Panc1 (cell line): Measurements from ENCODE around the gene PLA2G12B. TPM values are rescaled to one million over a fixed set of nuclear protein-coding genes. Genes with fewer than 3 reads are reported as not detected.
"Not testable (repeated sequence)": the region's sequence is repeated elsewhere in the genome, so short reads cannot be mapped to it uniquely, and the experiment has no call there.

ENCODE experiments used
- ATAC-seq: fragments of 200-7000 bp; cut with Tn5 transposase; 2 replicates; pipeline ENCODE4 v1.9.1; 2020; ENCODE audit warnings: mild to moderate bottlenecking, moderate library complexity
- BruUV-seq: library from RNA; stranded (reverse); fragments of 400-500 nt; replicated peaks from 2 replicates; lab custom pipeline; 2021; lab: Mats Ljungman, UMichigan
- CTCF ChIA-PET: fragments of 300-600 bp; sonication (Branson Sonifier 250); formaldehyde crosslinking; loops from one replicate; lab custom pipeline; 2022; ENCODE audit warnings: antibody characterized with exemption; lab: Charles Lee
- POLR2A ChIA-PET: fragments of 300-600 bp; sonication (Branson Sonifier 250); formaldehyde crosslinking; loops from one replicate; lab custom pipeline; 2022; ENCODE audit warnings: antibody characterized with exemption; lab: Charles Lee
- DNase-seq: peaks from one replicate; pipeline ENCODE4 v3.0.0-alpha.2; 2010; ENCODE audit warnings: low read depth, low spot score
- H3K27ac ChIP-seq: 2 replicates; pipeline ENCODE4 v1.5.1; 2011; ENCODE audit warnings: mild to moderate bottlenecking, low read length, inconsistent platforms
- H3K27me3 ChIP-seq: fragments of 200-500 bp; sonication (Bioruptor generic); 2 replicates; pipeline ENCODE4 v1.6.0; 2014; ENCODE audit warnings: low read length, inconsistent platforms; ENCODE audit not compliant: control insufficient read depth, insufficient read depth
- H3K36me3 ChIP-seq: fragments of 200-500 bp; sonication (Bioruptor generic); 2 replicates; pipeline ENCODE4 v1.5.1; 2014; ENCODE audit warnings: inconsistent platforms, mild to moderate bottlenecking, low read length, moderate library complexity; ENCODE audit not compliant: control insufficient read depth, insufficient read depth
- H3K4me1 ChIP-seq: 2 replicates; pipeline ENCODE4 v1.5.1; 2011; ENCODE audit warnings: inconsistent platforms, mild to moderate bottlenecking, low read length, moderate library complexity; ENCODE audit not compliant: control insufficient read depth, insufficient read depth
- H3K4me3 ChIP-seq, 2 experiments: 2 replicates each; pipeline ENCODE4 v1.5.1; 2011 to 2012; ENCODE audit warnings: low read depth in 2 of 2, low read length in 2 of 2, mild to moderate bottlenecking in 2 of 2, inconsistent platforms in 1 of 2, moderate library complexity in 1 of 2
- H3K9me3 ChIP-seq: fragments of 200-500 bp; sonication (Bioruptor generic); 2 replicates; pipeline ENCODE4 v1.5.1; 2014; ENCODE audit warnings: low read depth, mild to moderate bottlenecking, inconsistent platforms, low read length, moderate library complexity; ENCODE audit not compliant: control insufficient read depth, insufficient read depth
- CTCF ChIP-seq: fragments of 450-650 bp; IDR thresholded peaks from 2 replicates; pipeline ENCODE4 v1.5.1; 2017; ENCODE audit warnings: mild to moderate bottlenecking
- POLR2AphosphoS5 ChIP-seq: IDR thresholded peaks from 2 replicates; pipeline ENCODE4 v1.6.1; 2012; ENCODE audit warnings: mild to moderate bottlenecking, low read depth, low read length, moderate library complexity
- SIN3A ChIP-seq: IDR thresholded peaks from 2 replicates; pipeline ENCODE4 v1.6.1; 2012; ENCODE audit warnings: low read depth, mild to moderate bottlenecking, low read length, moderate library complexity, borderline replicate concordance; ENCODE audit not compliant: insufficient read depth
- TCF7L2 ChIP-seq: IDR thresholded peaks from 2 replicates; pipeline ENCODE4 v1.6.1; 2011; ENCODE audit warnings: mild to moderate bottlenecking, low read depth, low read length, inconsistent platforms
- in situ Hi-C: cut with HindIII; loops from 2 replicates; pipeline ENCODE4 v1.10.0; 2016; ENCODE audit warnings: low sequenced_read_pairs, low pct_unique_long_range_greater_than_20kb
- intact Hi-C: fragments of 100-400 bp; cut with micrococcal nuclease; formaldehyde crosslinking; loops from one replicate; pipeline ENCODE4 v1.10.0; 2022; ENCODE audit not compliant: unreplicated experiment
- total RNA-seq: library from RNA; stranded (reverse); gene quantifications from one replicate; pipeline ENCODE4 v1.2.1, GENCODE V29; 2021; ENCODE audit not compliant: unreplicated experiment
- TF ChIP-seq, protein P1 (sequence below), 2 experiments: IDR thresholded peaks; 2 replicates each; pipeline ENCODE4 v1.6.1; 2011 to 2012; ENCODE audit warnings: low read depth in 2 of 2, control low read depth in 1 of 2, low read length in 1 of 2, mild to moderate bottlenecking in 1 of 2, moderate library complexity in 1 of 2; ENCODE audit not compliant: insufficient read depth in 1 of 2

The PLA2G12B gene
- total RNA-seq, 1 experiment from 2014 or later: not detected

- H3K4me3 ChIP-seq, in situ Hi-C loops, intact Hi-C loops, H3K27me3 ChIP-seq, BruUV-seq, POLR2A ChIA-PET, DNase-seq, ATAC-seq, H3K27ac ChIP-seq, H3K36me3 ChIP-seq, H3K9me3 ChIP-seq, H3K4me1 ChIP-seq, CTCF ChIA-PET: not testable (repeated sequence)
Observed at GRCh38 chr10:72984618-72985017, 30.0 kb upstream of the PLA2G12B start.

DNA sequence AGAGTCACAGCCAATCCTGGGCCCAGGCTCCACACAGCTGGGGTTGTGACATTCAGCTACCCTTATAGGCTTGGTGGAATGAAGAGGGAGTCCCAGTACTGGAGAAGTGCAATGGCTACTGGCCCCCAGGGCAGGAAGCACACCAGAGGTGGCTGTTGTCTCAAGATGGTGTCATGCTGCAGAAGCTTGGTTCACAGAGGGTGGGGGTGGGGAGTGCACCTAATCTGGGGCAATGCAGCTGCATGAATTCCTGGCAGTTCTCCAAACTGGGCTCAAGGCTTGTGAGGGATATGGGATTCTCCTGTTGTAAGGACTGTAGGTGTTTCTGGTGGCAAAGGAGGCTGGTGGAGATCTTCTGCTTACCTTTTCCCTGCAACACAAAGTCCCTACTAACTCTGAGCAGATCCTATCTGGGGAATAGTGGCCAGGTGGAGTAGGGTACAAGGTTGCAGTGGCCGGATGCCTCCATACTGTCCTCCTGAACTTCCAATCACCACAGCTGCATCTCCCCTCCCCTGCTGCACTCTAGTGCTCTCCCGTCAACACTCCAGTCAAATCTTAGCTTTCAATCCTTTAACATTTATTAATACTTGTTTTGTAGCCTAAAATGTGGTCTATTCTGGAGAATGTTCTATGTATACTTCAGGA is 27.4 kb upstream of the PLA2G12B start:
- no peaks in the 10 kb centered on the region for H3K4me1 ChIP-seq
- intact Hi-C loops: no loop called here
- TF ChIP-seq, protein P1, sequence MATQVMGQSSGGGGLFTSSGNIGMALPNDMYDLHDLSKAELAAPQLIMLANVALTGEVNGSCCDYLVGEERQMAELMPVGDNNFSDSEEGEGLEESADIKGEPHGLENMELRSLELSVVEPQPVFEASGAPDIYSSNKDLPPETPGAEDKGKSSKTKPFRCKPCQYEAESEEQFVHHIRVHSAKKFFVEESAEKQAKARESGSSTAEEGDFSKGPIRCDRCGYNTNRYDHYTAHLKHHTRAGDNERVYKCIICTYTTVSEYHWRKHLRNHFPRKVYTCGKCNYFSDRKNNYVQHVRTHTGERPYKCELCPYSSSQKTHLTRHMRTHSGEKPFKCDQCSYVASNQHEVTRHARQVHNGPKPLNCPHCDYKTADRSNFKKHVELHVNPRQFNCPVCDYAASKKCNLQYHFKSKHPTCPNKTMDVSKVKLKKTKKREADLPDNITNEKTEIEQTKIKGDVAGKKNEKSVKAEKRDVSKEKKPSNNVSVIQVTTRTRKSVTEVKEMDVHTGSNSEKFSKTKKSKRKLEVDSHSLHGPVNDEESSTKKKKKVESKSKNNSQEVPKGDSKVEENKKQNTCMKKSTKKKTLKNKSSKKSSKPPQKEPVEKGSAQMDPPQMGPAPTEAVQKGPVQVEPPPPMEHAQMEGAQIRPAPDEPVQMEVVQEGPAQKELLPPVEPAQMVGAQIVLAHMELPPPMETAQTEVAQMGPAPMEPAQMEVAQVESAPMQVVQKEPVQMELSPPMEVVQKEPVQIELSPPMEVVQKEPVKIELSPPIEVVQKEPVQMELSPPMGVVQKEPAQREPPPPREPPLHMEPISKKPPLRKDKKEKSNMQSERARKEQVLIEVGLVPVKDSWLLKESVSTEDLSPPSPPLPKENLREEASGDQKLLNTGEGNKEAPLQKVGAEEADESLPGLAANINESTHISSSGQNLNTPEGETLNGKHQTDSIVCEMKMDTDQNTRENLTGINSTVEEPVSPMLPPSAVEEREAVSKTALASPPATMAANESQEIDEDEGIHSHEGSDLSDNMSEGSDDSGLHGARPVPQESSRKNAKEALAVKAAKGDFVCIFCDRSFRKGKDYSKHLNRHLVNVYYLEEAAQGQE (IDR thresholded peaks at IDR 0.05; ENCODE audit: insufficient read depth in 1 of 2, low read depth in 2 of 2, low read length in 1 of 2): no peak
- TF ChIP-seq TCF7L2 (no peak), CTCF (no peak), POLR2AphosphoS5 (no peak), SIN3A (no peak)
- ChIA-PET POLR2A (interaction anchor here (0.6 kb wide), 1 partner anchor 35 kb away, joined by 9 read pairs; no protein-coding TSS in a partner anchor), CTCF (no interaction called here)
- H3K9me3 ChIP-seq: peaks cover 19% of the 10 kb centered on the region; the same call in 1 of the 2 replicates
- H3K27ac ChIP-seq: no peak overlapping the region
- ATAC-seq (no peak), DNase-seq (no peak)
- H3K36me3 ChIP-seq: no peaks in the 10 kb centered on the region
- BruUV-seq: no TSS peak
- in situ Hi-C loops: no loop called here
- H3K4me3 ChIP-seq: no peak overlapping the region
- H3K27me3 ChIP-seq: no peaks in the 10 kb centered on the region
